Measurements from ENCODE around the gene STXBP1. TPM values are rescaled to one million over a fixed set of nuclear protein-coding genes. Genes with fewer than 3 reads are reported as not detected.
"Not testable (repeated sequence)": the region's sequence is repeated elsewhere in the genome, so short reads cannot be mapped to it uniquely, and the experiment has no call there.

The STXBP1 gene
- total RNA-seq, 2 experiments from 2014 or later, result 19.8 to 21.7 TPM

GRCh38 chr9:127569886-127570401 is 42.1 kb upstream of the STXBP1 start:
- Mint-ChIP-seq H3K27ac (peak overlapping the region; percentile 99), H3K36me3 (peaks cover 8% of the 10 kb centered on the region), H3K27me3 (no peaks in the 10 kb centered on the region), H3K4me1 (peaks cover 55% of the 10 kb centered on the region), H3K9me3 (no peaks in the 10 kb centered on the region), H3K4me3 (peak overlapping the region; percentile 93)
- ATAC-seq (ENCODE audit: low read depth) (peak; percentile 67), DNase-seq (no peak)
- POLR2A ChIA-PET, result interaction anchor here (0.6 to 4.6 kb wide), 13 partner anchors 9 to 369 kb away, joined by 3 to 84 read pairs (median 4); partner anchors contain the start of genes PTRH1, TOR2A and TTC16

- H3K27ac Mint-ChIP-seq, result peak overlapping the region; percentile 99
- peaks cover 4% of the 10 kb centered on the region for H3K36me3 Mint-ChIP-seq
- no peaks in the 10 kb centered on the region for H3K27me3 Mint-ChIP-seq
- peak overlapping the region; percentile 93 for H3K4me3 Mint-ChIP-seq
- H3K4me1 Mint-ChIP-seq, result peaks cover 56% of the 10 kb centered on the region
- no peak for DNase-seq
- no peaks in the 10 kb centered on the region for H3K9me3 Mint-ChIP-seq
- POLR2A ChIA-PET, result interaction anchor here (0.9 to 4.6 kb wide), 10 partner anchors 9 to 233 kb away, joined by 3 to 84 read pairs (median 5); partner anchors contain the start of gene TOR2A
- no peak for ATAC-seq (ENCODE audit: low read depth)
Measured at GRCh38 chr9:127570533-127571111, 41.5 kb upstream of the STXBP1 start.

GRCh38 chr9:127571971-127572370 is 40.1 kb upstream of the STXBP1 start:
- POLR2A ChIA-PET, result no interaction called here
- ATAC-seq (ENCODE audit: low read depth) (no peak), DNase-seq (no peak)
- H3K9me3 Mint-ChIP-seq, result no peaks in the 10 kb centered on the region
- no peak overlapping the region for H3K27ac Mint-ChIP-seq
- no peak overlapping the region for H3K4me3 Mint-ChIP-seq
- H3K27me3 Mint-ChIP-seq, result no peaks in the 10 kb centered on the region
- H3K36me3 Mint-ChIP-seq, result no peaks in the 10 kb centered on the region
- peaks cover 53% of the 10 kb centered on the region for H3K4me1 Mint-ChIP-seq

GRCh38 chr9:127572961-127573721 is 38.9 kb upstream of the STXBP1 start:
- POLR2A ChIA-PET, result interaction anchor here (0.7 kb wide), 2 partner anchors 295 to 331 kb away, joined by 3 read pairs; no protein-coding TSS in a partner anchor
- peaks cover 46% of the 10 kb centered on the region for H3K4me1 Mint-ChIP-seq

GRCh38 chr9:127574072-127574993 is 37.7 kb upstream of the STXBP1 start:
- Mint-ChIP-seq H3K9me3 (no peaks in the 10 kb centered on the region), H3K36me3 (no peaks in the 10 kb centered on the region)
- no peak for DNase-seq

More at GRCh38 chr9:127572961-127573721, 38.9 kb upstream of the STXBP1 start:
- ATAC-seq (ENCODE audit: low read depth) (no peak), DNase-seq (no peak)
- H3K27ac Mint-ChIP-seq, result no peak overlapping the region
- no peak overlapping the region for H3K4me3 Mint-ChIP-seq
- H3K36me3 Mint-ChIP-seq, result no peaks in the 10 kb centered on the region
- no peaks in the 10 kb centered on the region for H3K9me3 Mint-ChIP-seq
- no peaks in the 10 kb centered on the region for H3K27me3 Mint-ChIP-seq

GRCh38 chr9:127575875-127576778 is 36.0 kb upstream of the STXBP1 start:
- peaks cover 4% of the 10 kb centered on the region for H3K36me3 Mint-ChIP-seq
- POLR2A ChIA-PET, result interaction anchor here (4.0 kb wide), 1 partner anchor 20 kb away, joined by 16 read pairs; no protein-coding TSS in a partner anchor
- DNase-seq (no peak), ATAC-seq (ENCODE audit: low read depth) (no peak)
- H3K4me1 Mint-ChIP-seq, result peaks cover 53% of the 10 kb centered on the region
- no peaks in the 10 kb centered on the region for H3K27me3 Mint-ChIP-seq
- no peak overlapping the region for H3K4me3 Mint-ChIP-seq
- H3K9me3 Mint-ChIP-seq, result no peaks in the 10 kb centered on the region
- H3K27ac Mint-ChIP-seq, result no peak overlapping the region

More at GRCh38 chr9:127574072-127574993, 37.7 kb upstream of the STXBP1 start:
- H3K27me3 Mint-ChIP-seq, result no peaks in the 10 kb centered on the region
- ATAC-seq (ENCODE audit: low read depth), result no peak
- H3K27ac Mint-ChIP-seq, result peak overlapping the region; percentile 18
- H3K4me3 Mint-ChIP-seq, result no peak overlapping the region
- H3K4me1 Mint-ChIP-seq, result peaks cover 56% of the 10 kb centered on the region
- POLR2A ChIA-PET, result no interaction called here

GRCh38 chr9:127577194-127577593 is 34.9 kb upstream of the STXBP1 start:
- not testable (repeated sequence) for H3K27ac Mint-ChIP-seq; H3K4me3 Mint-ChIP-seq; H3K36me3 Mint-ChIP-seq; H3K9me3 Mint-ChIP-seq; DNase-seq; H3K27me3 Mint-ChIP-seq; ATAC-seq (ENCODE audit: low read depth)
- POLR2A ChIA-PET, result interaction anchor here (4.0 kb wide), 1 partner anchor 21 kb away, joined by 16 read pairs; no protein-coding TSS in a partner anchor
- H3K4me1 Mint-ChIP-seq, result peaks cover 50% of the 10 kb centered on the region

- peak overlapping the region; percentile 76 for H3K4me3 Mint-ChIP-seq
- no peak for DNase-seq
- POLR2A ChIA-PET, result interaction anchor here (1.0 to 4.0 kb wide), 7 partner anchors 9 to 156 kb away, joined by 3 to 30 read pairs (median 7); partner anchors contain the start of genes LRSAM1 and RPL12
- ATAC-seq (ENCODE audit: low read depth), result no peak
- peaks cover 4% of the 10 kb centered on the region for H3K36me3 Mint-ChIP-seq
- H3K4me1 Mint-ChIP-seq, result peaks cover 42% of the 10 kb centered on the region
- H3K9me3 Mint-ChIP-seq, result no peaks in the 10 kb centered on the region
- no peaks in the 10 kb centered on the region for H3K27me3 Mint-ChIP-seq
- peak overlapping the region; percentile 90 for H3K27ac Mint-ChIP-seq
Measured at GRCh38 chr9:127578627-127578951, 33.5 kb upstream of the STXBP1 start.

GRCh38 chr9:127578952-127579853 is 32.9 kb upstream of the STXBP1 start:
- DNase-seq, result peak; percentile 78
- ATAC-seq (ENCODE audit: low read depth), result peak; percentile 99

GRCh38 chr9:127580366-127580765 is 31.7 kb upstream of the STXBP1 start:
- peaks cover 4% of the 10 kb centered on the region for H3K36me3 Mint-ChIP-seq
- peaks cover 32% of the 10 kb centered on the region for H3K4me1 Mint-ChIP-seq
- POLR2A ChIA-PET, result interaction anchor here (3.0 to 4.0 kb wide), 2 partner anchors 10 to 24 kb away, joined by 16 to 30 read pairs; no protein-coding TSS in a partner anchor
- DNase-seq, result no peak
- H3K27ac Mint-ChIP-seq, result no peak overlapping the region
- H3K27me3 Mint-ChIP-seq, result no peaks in the 10 kb centered on the region
- ATAC-seq (ENCODE audit: low read depth), result no peak
- no peaks in the 10 kb centered on the region for H3K9me3 Mint-ChIP-seq
- H3K4me3 Mint-ChIP-seq, result peak overlapping the region; percentile 28

More at GRCh38 chr9:127578952-127579853, 32.9 kb upstream of the STXBP1 start:
- peaks cover 41% of the 10 kb centered on the region for H3K4me1 Mint-ChIP-seq
- peaks cover 4% of the 10 kb centered on the region for H3K36me3 Mint-ChIP-seq
- no peaks in the 10 kb centered on the region for H3K27me3 Mint-ChIP-seq
- H3K4me3 Mint-ChIP-seq, result peak overlapping the region; percentile 76
- H3K9me3 Mint-ChIP-seq, result no peaks in the 10 kb centered on the region
- POLR2A ChIA-PET, result interaction anchor here (1.0 to 4.0 kb wide), 7 partner anchors 9 to 155 kb away, joined by 3 to 30 read pairs (median 7); partner anchors contain the start of genes LRSAM1 and RPL12
- peak overlapping the region; percentile 90 for H3K27ac Mint-ChIP-seq

GRCh38 chr9:127580879-127581475 is 31.1 kb upstream of the STXBP1 start:
- Mint-ChIP-seq H3K27me3 (no peaks in the 10 kb centered on the region), H3K9me3 (no peaks in the 10 kb centered on the region), H3K4me3 (no peak overlapping the region), H3K36me3 (peaks cover 4% of the 10 kb centered on the region), H3K4me1 (peaks cover 30% of the 10 kb centered on the region), H3K27ac (peak overlapping the region; percentile 34)
- POLR2A ChIA-PET, result interaction anchor here (3.0 kb wide), 1 partner anchor 11 kb away, joined by 30 read pairs; no protein-coding TSS in a partner anchor
- DNase-seq, result no peak
- no peak for ATAC-seq (ENCODE audit: low read depth)
